Mucosa of rectum (tissue), 2 donors: Measurements from ENCODE around the gene KRT4.

Experiments
- H3K27ac ChIP-seq, 2 donors: one replicate each; pipeline ENCODE4 v1.7.0; 2013; ENCODE audit warnings: inconsistent platforms in 2 of 2, low read depth in 2 of 2, low read length in 2 of 2
- H3K27me3 ChIP-seq, 2 donors: one replicate each; pipeline ENCODE4 v1.7.0; 2013; ENCODE audit warnings: low read length in 2 of 2; ENCODE audit not compliant: control insufficient read depth in 2 of 2, insufficient read depth in 2 of 2
- H3K36me3 ChIP-seq, 2 donors: one replicate each; pipeline ENCODE4 v1.7.0; 2013; ENCODE audit warnings: low read length in 2 of 2; ENCODE audit not compliant: control insufficient read depth in 2 of 2, insufficient read depth in 2 of 2
- H3K4me1 ChIP-seq, 2 donors: one replicate each; pipeline ENCODE4 v1.7.0; 2013; ENCODE audit warnings: low read length in 2 of 2, mild to moderate bottlenecking in 1 of 2; ENCODE audit not compliant: control insufficient read depth in 2 of 2, insufficient read depth in 2 of 2
- H3K4me3 ChIP-seq, 2 donors: one replicate each; pipeline ENCODE4 v1.7.0; 2013; ENCODE audit warnings: low read length in 2 of 2
- H3K9ac ChIP-seq, 2 donors: one replicate each; pipeline ENCODE4 v1.7.0; 2013; ENCODE audit warnings: low read length in 2 of 2, low read depth in 1 of 2, mild to moderate bottlenecking in 1 of 2
- H3K9me3 ChIP-seq, 2 donors: one replicate each; pipeline ENCODE4 v1.7.0; 2013; ENCODE audit warnings: low read length in 2 of 2; ENCODE audit not compliant: control insufficient read depth in 2 of 2
- donor health status: healthy.
- donor health status: Normal muscosa, but diverticular disease.

The KRT4 gene

DNA sequence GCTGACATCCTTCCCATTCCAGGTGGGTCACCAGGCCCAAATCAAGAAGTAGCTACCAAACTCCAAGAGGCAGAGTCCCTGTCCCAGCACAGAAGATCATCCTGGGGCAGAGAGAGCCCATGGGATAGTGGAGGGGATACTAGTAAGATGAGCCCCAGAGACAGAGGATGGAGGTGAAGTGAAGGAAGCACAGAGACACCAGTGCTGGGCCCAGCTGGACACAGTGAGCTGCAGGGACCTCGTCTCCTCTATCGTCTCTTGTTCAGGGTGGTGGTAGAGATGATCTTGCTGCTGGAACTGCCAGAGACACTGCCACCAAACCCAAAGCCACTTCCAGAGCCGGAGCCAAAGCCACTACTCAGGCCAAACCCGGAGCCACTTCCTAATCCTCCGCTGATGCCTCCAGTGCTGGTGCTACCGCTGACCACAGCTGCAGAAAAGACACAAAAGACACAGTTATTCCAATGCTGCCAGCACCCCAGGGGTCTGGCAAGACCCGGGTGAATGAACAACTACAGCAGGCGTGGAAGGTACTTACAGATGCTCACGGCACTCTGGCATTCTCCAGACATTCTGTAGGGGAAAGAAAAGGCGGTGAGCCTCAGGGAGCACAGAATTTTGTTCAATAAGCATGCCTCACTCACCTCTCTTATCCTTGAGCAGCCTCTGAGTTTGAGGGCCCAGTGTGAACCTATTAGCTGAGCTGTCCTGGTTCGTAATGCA is 6.9 kb downstream of the KRT4 start:
- Histone ChIP-seq H3K4me3 (no peak overlapping the region), H3K4me1 (no peaks in the 10 kb centered on the region), H3K27ac (no peak overlapping the region), H3K27me3 (no peaks in the 10 kb centered on the region), H3K9me3 (no peaks in the 10 kb centered on the region), H3K36me3 (no peaks in the 10 kb centered on the region), H3K9ac (no peak overlapping the region)

DNA sequence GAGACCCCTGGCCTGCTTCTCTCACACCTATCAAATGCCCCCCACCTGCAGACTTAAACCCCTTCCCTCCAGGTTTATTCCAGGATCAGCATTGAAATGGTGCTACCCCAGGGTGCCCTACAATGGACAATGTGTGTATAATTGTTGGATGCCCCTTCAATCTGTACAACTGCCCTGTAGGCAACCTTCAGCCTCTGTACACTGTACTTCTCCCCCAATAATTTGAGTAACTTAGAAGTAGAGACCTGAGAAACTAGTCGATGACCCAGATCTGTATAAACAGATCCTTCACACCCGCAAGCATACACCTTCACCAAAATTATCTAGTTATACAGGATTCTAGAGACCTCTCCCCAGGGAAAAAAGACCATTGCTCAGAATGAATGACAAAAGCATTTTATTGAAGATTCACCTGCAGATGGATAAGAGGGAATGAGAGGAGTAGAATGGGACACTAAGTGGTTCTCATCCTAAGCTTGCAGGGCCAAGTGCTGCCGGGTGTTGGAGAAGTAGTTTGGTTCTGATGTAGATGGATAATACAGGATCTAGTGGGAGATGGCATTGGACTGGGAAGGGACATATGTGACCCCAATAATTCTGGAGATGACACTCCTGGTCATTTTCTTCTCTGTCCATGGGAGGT is 7.6 kb downstream of the KRT4 start:
- no peak overlapping the region for H3K9ac ChIP-seq
- no peak overlapping the region for H3K4me3 ChIP-seq
- H3K9me3 ChIP-seq, result no peaks in the 10 kb centered on the region
- H3K4me1 ChIP-seq, result no peaks in the 10 kb centered on the region
- H3K27me3 ChIP-seq, result no peaks in the 10 kb centered on the region
- no peak overlapping the region for H3K27ac ChIP-seq
- H3K36me3 ChIP-seq, result no peaks in the 10 kb centered on the region

DNA sequence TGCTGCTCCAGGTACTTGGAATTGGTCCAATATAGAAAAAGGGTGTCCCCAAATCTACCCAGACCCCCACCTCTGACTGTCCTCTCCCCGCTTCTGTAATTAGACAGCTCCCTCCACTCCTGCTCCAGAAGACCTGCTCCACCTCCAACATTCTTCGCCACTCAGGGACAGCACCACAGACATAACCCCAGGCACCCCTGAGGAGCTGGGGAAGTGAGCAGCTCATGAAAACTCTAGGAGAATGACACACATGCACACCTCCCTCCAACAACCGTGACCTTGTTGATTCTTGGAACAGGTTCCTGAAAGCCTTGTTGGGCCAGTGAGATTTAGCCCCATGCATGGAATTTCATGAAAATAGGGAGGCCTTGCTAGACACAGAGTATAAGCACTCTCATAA is 8.2 kb downstream of the KRT4 start:
- Histone ChIP-seq H3K4me1 (no peaks in the 10 kb centered on the region), H3K27ac (no peak overlapping the region), H3K4me3 (no peak overlapping the region), H3K9me3 (no peaks in the 10 kb centered on the region), H3K27me3 (no peaks in the 10 kb centered on the region), H3K9ac (no peak overlapping the region), H3K36me3 (no peaks in the 10 kb centered on the region)

DNA sequence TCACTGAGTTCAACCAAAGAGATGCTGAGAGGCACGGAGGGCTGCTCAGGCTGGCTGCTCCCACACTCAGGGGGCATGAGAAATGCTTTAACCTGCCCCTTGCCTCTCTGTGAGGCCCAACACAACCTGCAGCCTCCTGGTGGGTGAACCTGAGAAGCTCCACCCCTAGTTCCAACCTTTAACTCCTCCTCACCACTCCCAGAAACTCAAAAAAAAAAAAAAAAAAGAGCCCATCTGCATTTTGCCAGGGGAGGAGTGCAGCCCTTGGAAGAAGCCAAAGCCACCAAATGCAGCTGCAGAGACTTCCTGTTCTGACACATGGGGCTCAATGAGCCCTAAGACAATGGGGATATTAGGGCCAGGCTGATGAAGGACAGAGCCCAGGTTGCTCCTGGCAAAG is 8.9 kb downstream of the KRT4 start:
- peaks cover 0 to 6% of the 10 kb centered on the region in 2 donors for H3K4me1 ChIP-seq

DNA sequence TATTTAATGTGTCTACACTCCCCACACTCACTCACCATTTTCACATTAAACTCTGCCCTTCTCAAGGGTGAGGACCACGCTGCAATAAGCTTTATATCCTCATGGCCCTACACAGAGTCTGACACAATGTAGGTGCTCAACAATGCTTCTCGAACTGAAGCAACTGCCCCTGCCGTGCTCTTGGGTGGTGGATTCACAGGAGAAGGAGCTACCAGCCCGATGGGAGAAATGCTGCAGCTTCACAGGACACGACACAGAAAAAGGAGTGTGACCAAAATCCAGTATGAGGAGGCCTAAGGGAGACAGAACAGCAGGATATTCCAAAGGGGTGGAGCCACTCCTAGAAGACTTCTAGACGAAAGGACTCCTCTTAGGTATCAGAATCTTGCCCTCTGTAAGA is 11.5 kb downstream of the KRT4 start:
- no peak overlapping the region for H3K4me3 ChIP-seq
- peaks cover 0 to 8% of the 10 kb centered on the region in 2 donors for H3K4me1 ChIP-seq
- H3K27me3 ChIP-seq, result no peaks in the 10 kb centered on the region
- no peaks in the 10 kb centered on the region for H3K9me3 ChIP-seq
- no peak overlapping the region for H3K9ac ChIP-seq
- no peaks in the 10 kb centered on the region for H3K36me3 ChIP-seq
- H3K27ac ChIP-seq, result no peak overlapping the region

More for the DNA sequence above, 8.9 kb downstream of the KRT4 start:
- no peak overlapping the region for H3K27ac ChIP-seq
- no peaks in the 10 kb centered on the region for H3K27me3 ChIP-seq
- no peak overlapping the region for H3K9ac ChIP-seq
- no peaks in the 10 kb centered on the region for H3K36me3 ChIP-seq
- H3K4me3 ChIP-seq, result no peak overlapping the region
- H3K9me3 ChIP-seq, result no peaks in the 10 kb centered on the region

DNA sequence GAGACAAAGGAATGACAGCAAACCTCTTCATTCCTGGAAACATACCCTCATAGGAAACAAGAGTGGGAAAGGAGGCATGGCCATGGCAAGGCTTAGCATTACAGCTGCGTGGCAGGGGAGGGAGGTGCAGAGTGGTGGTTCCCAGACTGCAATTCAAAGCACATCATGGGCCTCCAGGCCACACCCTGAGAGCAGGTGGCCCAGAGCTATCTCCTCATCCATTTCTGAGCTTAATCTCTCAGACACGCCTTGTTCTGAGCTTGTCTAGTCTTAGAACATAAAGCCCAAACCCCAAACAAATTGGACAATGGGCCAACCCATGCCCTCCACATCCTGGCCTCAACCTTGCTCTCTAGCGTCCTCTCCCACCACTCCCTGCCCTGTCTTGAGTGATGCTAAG is 12.1 kb downstream of the KRT4 start:
- Histone ChIP-seq H3K9ac (no peak overlapping the region), H3K27me3 (no peaks in the 10 kb centered on the region), H3K9me3 (no peaks in the 10 kb centered on the region), H3K36me3 (no peaks in the 10 kb centered on the region), H3K27ac (no peak overlapping the region), H3K4me1 (peaks cover 0 to 8% of the 10 kb centered on the region in 2 donors), H3K4me3 (no peak overlapping the region)

DNA sequence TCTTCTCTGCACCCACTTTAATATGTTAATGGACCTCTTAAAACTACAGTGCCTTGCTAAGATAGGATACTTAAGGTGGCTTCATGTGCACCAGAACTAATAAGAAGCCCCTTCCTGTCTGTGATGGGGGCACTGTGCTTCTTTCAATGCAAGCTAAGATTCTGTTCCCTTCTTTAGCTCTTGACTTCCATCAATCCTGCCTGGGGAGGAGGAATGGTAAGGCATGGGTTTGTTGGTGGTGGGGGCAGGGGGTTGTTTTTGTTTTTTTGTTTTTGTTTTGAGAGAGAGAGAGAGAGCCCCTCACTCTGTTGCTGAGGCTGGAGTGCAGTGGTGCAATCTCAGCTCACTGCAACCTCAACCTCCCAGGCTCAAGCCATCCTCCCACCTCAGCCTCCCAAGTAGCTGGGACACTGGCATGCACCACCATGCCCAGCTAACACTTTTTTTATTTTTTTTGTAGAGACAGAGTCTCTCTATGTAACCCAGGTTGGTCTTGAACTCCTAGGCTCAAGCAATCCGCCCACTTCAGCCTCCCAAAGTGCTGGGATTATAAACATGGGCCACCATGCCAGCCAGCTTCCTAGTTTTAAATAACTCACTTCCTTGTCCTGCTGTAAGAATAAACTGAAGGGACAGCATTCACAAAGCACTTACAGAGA is 13.5 kb downstream of the KRT4 start:
- Histone ChIP-seq H3K9ac (no peak overlapping the region), H3K9me3 (no peaks in the 10 kb centered on the region), H3K36me3 (no peaks in the 10 kb centered on the region), H3K27me3 (no peaks in the 10 kb centered on the region), H3K4me3 (no peak overlapping the region), H3K4me1 (peaks cover 0 to 8% of the 10 kb centered on the region in 2 donors), H3K27ac (no peak overlapping the region)

DNA sequence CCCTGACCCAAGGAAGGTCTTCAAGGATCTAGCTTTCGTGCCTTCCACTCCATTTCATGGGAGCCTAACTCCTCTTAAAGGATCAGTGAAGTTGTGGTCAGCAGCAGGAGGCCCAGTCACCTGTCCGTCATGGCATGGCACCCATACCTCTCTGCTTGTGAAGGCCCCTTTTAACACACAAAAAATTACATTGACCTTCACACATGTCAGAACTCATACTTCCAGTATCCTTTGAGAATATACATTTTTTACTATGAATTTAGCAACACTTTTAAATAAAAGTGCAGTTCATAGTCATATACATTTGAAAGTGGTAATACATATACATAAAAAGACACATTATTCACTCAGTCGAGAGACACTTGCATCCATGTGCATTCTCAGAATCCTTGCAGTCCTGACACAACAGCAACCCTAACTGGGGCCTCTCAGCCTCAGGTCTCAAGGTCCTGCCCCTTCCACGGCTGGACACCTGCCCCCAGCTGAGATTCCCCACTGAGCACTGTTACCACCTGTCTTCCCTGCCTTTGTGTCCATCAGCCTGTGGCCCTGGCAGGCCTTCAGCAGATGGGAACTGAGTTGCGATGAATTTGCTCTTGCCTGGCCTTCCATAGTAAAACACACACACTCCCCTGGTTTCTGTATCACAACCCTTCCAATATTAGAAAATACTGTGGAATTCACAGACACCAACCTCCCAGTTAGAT is 14.3 kb downstream of the KRT4 start:
- H3K4me3 ChIP-seq, result no peak overlapping the region
- no peaks in the 10 kb centered on the region for H3K9me3 ChIP-seq
- H3K27ac ChIP-seq, result no peak overlapping the region
- H3K36me3 ChIP-seq, result no peaks in the 10 kb centered on the region
- peaks cover 0 to 2% of the 10 kb centered on the region in 2 donors for H3K27me3 ChIP-seq
- no peak overlapping the region for H3K9ac ChIP-seq
- H3K4me1 ChIP-seq, result peaks cover 0 to 8% of the 10 kb centered on the region in 2 donors

DNA sequence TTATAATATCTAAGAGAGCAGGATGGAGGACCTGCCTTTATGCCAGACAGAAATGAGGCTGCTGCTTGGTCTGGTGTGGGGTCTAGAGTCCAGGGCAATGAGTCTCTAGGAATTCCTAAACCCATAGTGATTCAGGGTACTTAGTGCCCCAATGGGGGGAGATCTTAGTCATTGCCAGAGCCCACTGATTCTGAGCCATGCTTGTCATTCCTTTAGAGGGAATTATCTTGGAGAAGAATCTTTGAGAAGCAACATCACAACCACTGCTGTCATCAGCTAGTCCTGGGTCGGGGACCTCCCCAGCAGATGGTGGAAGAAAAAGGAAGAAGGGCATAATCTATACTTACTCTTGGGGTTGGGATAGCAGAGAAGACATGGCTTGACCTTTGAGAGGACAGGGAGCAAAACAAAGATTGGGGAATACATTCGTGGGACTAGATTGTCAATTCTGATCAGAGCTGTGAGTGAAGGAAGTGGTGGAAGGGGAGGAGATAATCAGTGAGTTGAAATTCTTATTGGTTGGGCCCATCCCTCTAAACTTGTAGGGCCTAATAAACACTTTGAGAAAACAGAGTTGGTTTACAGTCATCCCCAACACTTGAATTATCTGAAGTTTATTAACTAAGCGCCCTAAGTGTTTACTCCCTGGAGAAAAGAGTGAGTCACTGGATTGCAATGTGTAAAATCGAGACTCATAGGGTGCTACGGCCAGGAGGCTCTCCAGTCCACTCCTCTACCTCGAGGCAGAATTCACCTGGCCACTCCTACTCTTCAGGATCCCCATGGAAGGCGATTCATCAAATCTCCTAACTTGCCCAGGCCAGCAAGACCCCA is 15.0 kb downstream of the KRT4 start:
- H3K36me3 ChIP-seq, result no peaks in the 10 kb centered on the region
- H3K27ac ChIP-seq, result no peak overlapping the region
- H3K4me3 ChIP-seq, result no peak overlapping the region
- H3K9ac ChIP-seq, result no peak overlapping the region
- H3K9me3 ChIP-seq, result no peaks in the 10 kb centered on the region
- H3K27me3 ChIP-seq, result peaks cover 0 to 5% of the 10 kb centered on the region in 2 donors
- peaks cover 0 to 8% of the 10 kb centered on the region in 2 donors for H3K4me1 ChIP-seq
